IMR-90 (cell line): ENCODE measurements around the gene RNF114. TPM values are rescaled to one million over a fixed set of nuclear protein-coding genes. Genes with fewer than 3 reads are reported as not detected.

Source experiments
- ATAC-seq: fragments of 200-7000 bp; cut with Tn5 transposase; 2 replicates; pipeline ENCODE4 v1.9.1; 2020; ENCODE audit warnings: low read depth, mild to moderate bottlenecking, moderate library complexity
- BruUV-seq: library from RNA; stranded (reverse); fragments of 400-500 nt; replicated peaks from 2 replicates; lab custom pipeline; 2021; lab: Mats Ljungman, UMichigan
- CTCF ChIA-PET: fragments of 300-600 bp; formaldehyde crosslinking; extraction: SDS; loops from one replicate; lab custom pipeline; 2021; ENCODE audit warnings: antibody characterized with exemption; lab: Yijun Ruan, JAX
- POLR2A ChIA-PET: fragments of 300-600 bp; sonication (Branson Sonifier 250); formaldehyde crosslinking; loops from one replicate; lab custom pipeline; 2022; ENCODE audit warnings: antibody characterized with exemption; ENCODE audit not compliant: unreplicated experiment; lab: Charles Lee
- DNase-seq: peaks from one replicate; pipeline ENCODE4 v3.0.0; 2013
- H2AFZ ChIP-seq: replicated peaks from 2 replicates; pipeline ENCODE3; 2013; ENCODE audit warnings: low read length, mild to moderate bottlenecking; ENCODE audit not compliant: poor library complexity
- H2AK5ac ChIP-seq: 2 replicates; pipeline ENCODE4 v1.6.1; 2013; ENCODE audit warnings: low read depth, low read length, inconsistent platforms
- H2AK9ac ChIP-seq: replicated peaks from 2 replicates; pipeline ENCODE3; 2013; ENCODE audit warnings: mild to moderate bottlenecking, low read depth, low read length, moderate library complexity; ENCODE audit not compliant: poor library complexity
- H2BK120ac ChIP-seq: 2 replicates; pipeline ENCODE4 v1.6.1; 2013; ENCODE audit warnings: low read depth, low read length, inconsistent platforms
- H2BK15ac ChIP-seq: 3 replicates; pipeline ENCODE4 v1.6.1; 2013; ENCODE audit warnings: low read depth, low read length, inconsistent platforms
- H2BK20ac ChIP-seq: 2 replicates; pipeline ENCODE4 v1.6.1; 2013; ENCODE audit warnings: low read depth, mild to moderate bottlenecking, inconsistent platforms, low read length, moderate library complexity
- H2BK5ac ChIP-seq: 2 replicates; pipeline ENCODE4 v1.6.1; 2013; ENCODE audit warnings: mild to moderate bottlenecking, low read depth, low read length, inconsistent platforms; ENCODE audit not compliant: poor library complexity, severe bottlenecking
- H3K14ac ChIP-seq: replicated peaks from 2 replicates; pipeline ENCODE4 v1.6.1; 2013; ENCODE audit warnings: low read depth, low read length, inconsistent platforms
- H3K18ac ChIP-seq: 2 replicates; pipeline ENCODE4 v1.6.1; 2013; ENCODE audit warnings: low read depth, low read length, control low read depth
- H3K23ac ChIP-seq: 2 replicates; pipeline ENCODE4 v1.6.1; 2013; ENCODE audit warnings: low read depth, low read length, inconsistent platforms
- H3K27ac ChIP-seq: 2 replicates; pipeline ENCODE4 v1.5.1; 2013; ENCODE audit warnings: mild to moderate bottlenecking, control low read depth, low read length; ENCODE audit not compliant: insufficient read depth
- H3K27me3 ChIP-seq: 2 replicates; pipeline ENCODE4 v1.6.1; 2013; ENCODE audit warnings: low read length; ENCODE audit not compliant: control insufficient read depth, insufficient read depth
- H3K36me3 ChIP-seq: 2 replicates; pipeline ENCODE4 v1.6.1; 2013; ENCODE audit warnings: low read length, mixed read lengths; ENCODE audit not compliant: control insufficient read depth, insufficient read depth
- H3K4ac ChIP-seq: 2 replicates; pipeline ENCODE4 v1.6.1; 2013; ENCODE audit warnings: low read depth, low read length, inconsistent platforms
- H3K4me1 ChIP-seq: 2 replicates; pipeline ENCODE4 v1.6.1; 2013; ENCODE audit warnings: low read length, mixed read lengths; ENCODE audit not compliant: control insufficient read depth, insufficient read depth
- H3K4me2 ChIP-seq: 2 replicates; pipeline ENCODE4 v1.6.1; 2013; ENCODE audit warnings: low read depth, mild to moderate bottlenecking, control low read depth, low read length, moderate library complexity
- H3K4me3 ChIP-seq: 2 replicates; pipeline ENCODE4 v1.5.1; 2013; ENCODE audit warnings: low read depth, mild to moderate bottlenecking, control low read depth, low read length, moderate library complexity; ENCODE audit not compliant: insufficient read depth
- H3K56ac ChIP-seq: 2 replicates; pipeline ENCODE4 v1.6.1; 2013; ENCODE audit warnings: low read length, inconsistent platforms; ENCODE audit not compliant: insufficient read depth; ENCODE audit errors: extremely low read depth
- H3K79me1 ChIP-seq, 2 experiments: 2 replicates each; pipeline ENCODE4 v1.6.1; 2013; ENCODE audit warnings: low read length in 2 of 2, inconsistent platforms in 1 of 2, low read depth in 1 of 2
- H3K9ac ChIP-seq: 2 replicates; pipeline ENCODE4 v1.6.1; 2013; ENCODE audit warnings: low read depth, low read length, control low read depth
- H3K9me1 ChIP-seq: 2 replicates; pipeline ENCODE4 v1.6.1; 2013; ENCODE audit warnings: low read length, inconsistent platforms; ENCODE audit not compliant: insufficient read depth
- H3K9me3 ChIP-seq: 2 replicates; pipeline ENCODE4 v1.6.1; 2013; ENCODE audit warnings: low read length; ENCODE audit not compliant: control insufficient read depth, insufficient read depth
- H4K20me1 ChIP-seq: 2 replicates; pipeline ENCODE4 v1.6.1; 2013; ENCODE audit warnings: low read length, inconsistent platforms; ENCODE audit not compliant: insufficient read depth
- H4K5ac ChIP-seq: 2 replicates; pipeline ENCODE4 v1.6.1; 2013; ENCODE audit warnings: mild to moderate bottlenecking, low read depth, low read length, control low read depth
- H4K8ac ChIP-seq, 2 experiments: 2 replicates each; pipeline ENCODE4 v1.6.1; 2013; ENCODE audit warnings: low read depth in 2 of 2, low read length in 2 of 2, control low read depth in 1 of 2, inconsistent platforms in 1 of 2
- H4K91ac ChIP-seq: 2 replicates; pipeline ENCODE4 v1.6.1; 2013; ENCODE audit warnings: low read depth, low read length, inconsistent platforms; ENCODE audit not compliant: insufficient read depth
- CEBPB ChIP-seq: IDR thresholded peaks from 2 replicates; pipeline ENCODE4 v1.6.1; 2012; ENCODE audit warnings: low read depth, low read length, improper control_type of control experiment
- CHD1 ChIP-seq: IDR thresholded peaks from 2 replicates; pipeline ENCODE4 v1.6.1; 2012; ENCODE audit warnings: low read depth, low read length, improper control_type of control experiment
- NFE2L2 ChIP-seq: fragments of 150-350 bp; IDR thresholded peaks from 2 replicates; pipeline ENCODE4 v1.6.1; 2016; ENCODE audit warnings: low read depth, mild to moderate bottlenecking, low read length
- POLR2A ChIP-seq: IDR thresholded peaks from 2 replicates; pipeline ENCODE4 v1.6.1; 2012; ENCODE audit warnings: mild to moderate bottlenecking, low read depth, low read length
- RAD21 ChIP-seq: IDR thresholded peaks from 2 replicates; pipeline ENCODE4 v1.6.1; 2012; ENCODE audit warnings: low read length, improper control_type of control experiment
- RCOR1 ChIP-seq: IDR thresholded peaks from 2 replicates; pipeline ENCODE4 v1.6.1; 2012; ENCODE audit warnings: mild to moderate bottlenecking, low read length, improper control_type of control experiment; ENCODE audit not compliant: insufficient replicate concordance
- SMC3 ChIP-seq: fragments of 150-350 bp; IDR thresholded peaks from 2 replicates; pipeline ENCODE4 v1.6.1; 2016; ENCODE audit warnings: low read depth, mild to moderate bottlenecking, antibody characterized with exemption, low read length, moderate library complexity
- WGBS, 2 experiments: methylation state at CpG; one replicate each; pipeline versions ENCODE4 v1.1.5 to v1.1.7; 2013; ENCODE audit warnings: missing lambda C conversion rate in 2 of 2; ENCODE audit not compliant: insufficient read length in 1 of 2; ENCODE audit errors: extremely low coverage in 2 of 2; 5-methylcytosine and 5-hydroxymethylcytosine counted together
- dilution Hi-C: fragments of 300-500 bp; cut with HindIII; formaldehyde crosslinking; loops from one replicate; pipeline ENCODE4 v1.14.3; 2018; ENCODE audit warnings: low sequenced_read_pairs; ENCODE audit not compliant: unreplicated experiment
- in situ Hi-C: fragments of 300-500 bp; cut with MboI; formaldehyde crosslinking; loops from 3 replicates; pipeline ENCODE4 v1.14.3; 2019; ENCODE audit warnings: low sequenced_read_pairs, inconsistent platforms, mixed read lengths
- intact Hi-C: fragments of 100-400 bp; cut with micrococcal nuclease; formaldehyde crosslinking; loops from 2 replicates; pipeline ENCODE4 v1.10.0; 2022
- polyA plus RNA-seq, 3 experiments: library from polyadenylated mRNA; depleted of rRNA; stranded (reverse); fragments of >200 nt; gene quantifications; 2 replicates each; pipeline ENCODE4 v1.2.3, GENCODE V29; 2012; ENCODE audit warnings: low replicate concordance in 1 of 3
- total RNA-seq: library from RNA; depleted of rRNA; stranded (reverse); fragments of >200 nt; gene quantifications from 2 replicates; pipeline ENCODE4 v1.2.3, GENCODE V29; 2012
- TF ChIP-seq, protein P1 (sequence below): fragments of 150-350 bp; IDR thresholded peaks from 2 replicates; pipeline ENCODE4 v1.6.1; 2017; ENCODE audit warnings: mild to moderate bottlenecking, antibody characterized with exemption, low read length, low read depth
- TF ChIP-seq, protein P2 (sequence below): fragments of 150-350 bp; IDR thresholded peaks from 2 replicates; pipeline ENCODE4 v1.6.1; 2016; ENCODE audit warnings: low read depth, mild to moderate bottlenecking, low read length, moderate library complexity, borderline replicate concordance
- TF ChIP-seq, protein P3 (sequence below): conservative IDR thresholded peaks from 2 replicates; pipeline ENCODE4 v1.5.1; 2012; ENCODE audit warnings: mild to moderate bottlenecking, low read depth, low read length, improper control_type of control experiment

Gene RNF114
- total and polyA plus RNA-seq, 2 of the 4 experiments (the other 2 are of a cell fraction) = 44.6 to 62.3 TPM

DNA sequence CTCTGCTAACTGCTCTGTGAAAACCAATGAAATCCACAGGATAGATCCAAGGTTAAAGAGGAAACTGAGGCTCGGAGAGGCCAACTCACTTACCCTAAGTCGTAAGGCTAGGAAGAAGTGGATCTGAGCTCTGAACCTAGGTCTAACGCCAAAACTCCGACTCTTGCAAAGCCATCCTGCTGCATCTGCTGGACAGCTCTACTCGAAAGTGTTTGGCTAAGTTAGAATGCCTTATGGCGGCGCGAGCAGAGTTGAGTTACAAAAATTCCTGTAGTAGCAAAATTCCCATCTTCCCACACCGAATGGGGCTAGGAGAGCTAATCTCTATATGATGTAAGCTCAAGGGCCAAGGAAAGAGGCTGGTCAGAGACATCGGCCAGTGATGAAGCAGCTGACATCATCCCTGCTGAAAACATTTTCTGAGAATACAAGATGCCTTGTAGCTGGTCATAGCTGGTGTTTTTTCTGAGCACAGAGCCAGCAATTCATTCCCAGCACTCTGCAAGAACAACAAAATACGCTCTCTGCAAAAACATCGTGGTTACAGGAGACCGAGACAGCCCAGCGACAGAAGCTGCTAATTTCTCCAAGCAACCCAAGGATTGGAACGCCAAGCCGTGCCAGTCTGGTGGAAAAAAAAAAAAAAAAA, 22.7 kb upstream of the RNF114 start (continued):
- TF ChIP-seq CHD1 = no peak

DNA sequence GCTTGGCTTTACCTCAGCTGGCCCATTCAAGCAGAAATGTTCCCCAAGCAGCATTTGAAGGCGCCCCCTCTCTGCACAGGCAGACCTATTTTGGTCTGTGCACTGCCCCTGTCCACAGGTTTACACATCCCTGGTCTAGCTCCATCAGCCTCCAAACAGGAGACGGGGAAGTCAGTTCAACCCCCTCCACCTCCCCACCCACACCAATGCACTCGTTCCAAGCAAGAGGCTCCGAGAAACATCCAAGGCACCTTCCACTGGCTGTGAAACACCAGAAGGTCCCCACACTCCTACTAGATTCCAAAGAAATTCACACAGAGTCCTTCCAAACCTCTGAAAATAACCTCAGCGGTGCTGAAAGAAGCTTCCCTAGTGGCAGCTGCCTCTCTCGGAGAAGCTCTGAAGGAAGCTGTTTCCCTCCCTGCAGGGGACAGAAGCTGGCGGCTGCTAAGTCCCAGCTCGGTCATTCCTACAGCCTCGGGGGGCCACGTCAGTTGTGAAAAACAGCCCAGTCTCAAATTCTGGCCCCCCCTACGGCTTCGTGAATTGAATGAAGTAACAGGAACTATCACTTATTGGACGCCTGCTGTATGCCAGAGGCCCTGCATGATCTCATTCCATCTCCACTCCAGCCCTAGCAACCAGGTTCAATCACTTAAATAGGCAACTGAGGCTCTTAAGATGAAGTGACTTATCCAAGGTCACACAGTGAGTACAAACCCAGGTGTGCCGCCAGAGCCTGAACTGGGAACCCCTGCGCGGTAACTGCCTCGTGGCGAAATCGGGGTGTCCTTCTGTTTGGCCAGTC, 21.7 kb upstream of the RNF114 start:
- H3K18ac ChIP-seq = no peak overlapping the region
- ChIA-PET CTCF (interaction anchor here (1.2 kb wide), 1 partner anchor 11 kb away, joined by 8 read pairs; no protein-coding TSS in a partner anchor), POLR2A (interaction anchor here (0.6 kb wide), 1 partner anchor 501 kb away, joined by 3 read pairs; no protein-coding TSS in a partner anchor)
- no peaks in the 10 kb centered on the region for H3K9me3 ChIP-seq
- H3K27me3 ChIP-seq = no peaks in the 10 kb centered on the region
- H3K23ac ChIP-seq = peak overlapping the region; percentile 72; the same call in 1 of the 2 replicates
- no peak overlapping the region for H2BK120ac ChIP-seq
- H2BK20ac ChIP-seq = no peak overlapping the region
- no peak for DNase-seq
- H4K20me1 ChIP-seq = peaks cover 37% of the 10 kb centered on the region
- H3K56ac ChIP-seq = no peak overlapping the region
- H3K4me2 ChIP-seq = peak overlapping the region; percentile 87
- intact Hi-C loops (no loop called here), dilution Hi-C loops (no loop called here), in situ Hi-C loops (no loop called here)
- H3K79me1 ChIP-seq = peaks cover 15 to 58% of the 10 kb centered on the region in 2 experiments; a peak in 3 of 4 replicates
- no peak overlapping the region for H2BK15ac ChIP-seq
- peak overlapping the region; percentile 99 for H3K9ac ChIP-seq
- H2AK5ac ChIP-seq = peak overlapping the region; percentile 65; the same call in 1 of the 2 replicates
- no peak overlapping the region for H4K5ac ChIP-seq
- peak overlapping the region; percentile 100 for H2AFZ ChIP-seq
- H2BK5ac ChIP-seq = no peak overlapping the region
- peak overlapping the region; percentile 99 for H2AK9ac ChIP-seq
- peak overlapping the region; percentile 52; the same call in 1 of the 2 replicates for H3K4ac ChIP-seq
- H3K4me1 ChIP-seq = peaks cover 9% of the 10 kb centered on the region
- ATAC-seq = peak; percentile 2; the same call in 1 of the 2 replicates
- peak overlapping the region; percentile 99 for H3K27ac ChIP-seq
- H3K9me1 ChIP-seq = peaks cover 3% of the 10 kb centered on the region; the same call in 1 of the 2 replicates
- peak overlapping the region; percentile 90 for H3K4me3 ChIP-seq
- H4K91ac ChIP-seq = no peak overlapping the region
- no TSS peak for BruUV-seq
- H3K14ac ChIP-seq = peak overlapping the region; percentile 69
- peaks cover 5% of the 10 kb centered on the region for H3K36me3 ChIP-seq
- 50% methylated on average over 1 of the region's 19 CpGs; no CpG with 5 or more reads in 1 of the 2 experiments for WGBS, 2 experiments
- H4K8ac ChIP-seq = peak overlapping the region; percentile 55 to 93; a peak in 2 of 4 replicates
- TF ChIP-seq CEBPB = no peak
- no peak for TF ChIP-seq RAD21
- TF ChIP-seq, protein P1, sequence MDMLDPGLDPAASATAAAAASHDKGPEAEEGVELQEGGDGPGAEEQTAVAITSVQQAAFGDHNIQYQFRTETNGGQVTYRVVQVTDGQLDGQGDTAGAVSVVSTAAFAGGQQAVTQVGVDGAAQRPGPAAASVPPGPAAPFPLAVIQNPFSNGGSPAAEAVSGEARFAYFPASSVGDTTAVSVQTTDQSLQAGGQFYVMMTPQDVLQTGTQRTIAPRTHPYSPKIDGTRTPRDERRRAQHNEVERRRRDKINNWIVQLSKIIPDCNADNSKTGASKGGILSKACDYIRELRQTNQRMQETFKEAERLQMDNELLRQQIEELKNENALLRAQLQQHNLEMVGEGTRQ = no peak
- TF ChIP-seq POLR2A = no peak
- TF ChIP-seq, protein P2, sequence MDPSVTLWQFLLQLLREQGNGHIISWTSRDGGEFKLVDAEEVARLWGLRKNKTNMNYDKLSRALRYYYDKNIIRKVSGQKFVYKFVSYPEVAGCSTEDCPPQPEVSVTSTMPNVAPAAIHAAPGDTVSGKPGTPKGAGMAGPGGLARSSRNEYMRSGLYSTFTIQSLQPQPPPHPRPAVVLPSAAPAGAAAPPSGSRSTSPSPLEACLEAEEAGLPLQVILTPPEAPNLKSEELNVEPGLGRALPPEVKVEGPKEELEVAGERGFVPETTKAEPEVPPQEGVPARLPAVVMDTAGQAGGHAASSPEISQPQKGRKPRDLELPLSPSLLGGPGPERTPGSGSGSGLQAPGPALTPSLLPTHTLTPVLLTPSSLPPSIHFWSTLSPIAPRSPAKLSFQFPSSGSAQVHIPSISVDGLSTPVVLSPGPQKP = no peak
- no peak for TF ChIP-seq CHD1
- TF ChIP-seq SMC3 = no peak
- no peak for TF ChIP-seq NFE2L2
- TF ChIP-seq, protein P3, sequence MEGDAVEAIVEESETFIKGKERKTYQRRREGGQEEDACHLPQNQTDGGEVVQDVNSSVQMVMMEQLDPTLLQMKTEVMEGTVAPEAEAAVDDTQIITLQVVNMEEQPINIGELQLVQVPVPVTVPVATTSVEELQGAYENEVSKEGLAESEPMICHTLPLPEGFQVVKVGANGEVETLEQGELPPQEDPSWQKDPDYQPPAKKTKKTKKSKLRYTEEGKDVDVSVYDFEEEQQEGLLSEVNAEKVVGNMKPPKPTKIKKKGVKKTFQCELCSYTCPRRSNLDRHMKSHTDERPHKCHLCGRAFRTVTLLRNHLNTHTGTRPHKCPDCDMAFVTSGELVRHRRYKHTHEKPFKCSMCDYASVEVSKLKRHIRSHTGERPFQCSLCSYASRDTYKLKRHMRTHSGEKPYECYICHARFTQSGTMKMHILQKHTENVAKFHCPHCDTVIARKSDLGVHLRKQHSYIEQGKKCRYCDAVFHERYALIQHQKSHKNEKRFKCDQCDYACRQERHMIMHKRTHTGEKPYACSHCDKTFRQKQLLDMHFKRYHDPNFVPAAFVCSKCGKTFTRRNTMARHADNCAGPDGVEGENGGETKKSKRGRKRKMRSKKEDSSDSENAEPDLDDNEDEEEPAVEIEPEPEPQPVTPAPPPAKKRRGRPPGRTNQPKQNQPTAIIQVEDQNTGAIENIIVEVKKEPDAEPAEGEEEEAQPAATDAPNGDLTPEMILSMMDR = no peak
- no peak for TF ChIP-seq RCOR1
